Activated T-helper 2 cell treated with anti-CD3 and anti-CD28 coated beads, Interferon-gamma antibody, Interleukin-2, Interleukin-4, amounts not matched to agents 10 μg/mL and 5 μg/mL and 100 μg/mL, durations not matched to agents 14 hours and 24 hours and 36 hours (primary cell): ENCODE measurements around the gene ASB16. TPM values are rescaled to one million over a fixed set of nuclear protein-coding genes. Genes with fewer than 3 reads are reported as not detected.

Source experiments
- DNase-seq: peaks from one replicate; pipeline ENCODE4 v3.0.0; 2021; ENCODE audit warnings: low spot score
- H3K27ac Mint-ChIP-seq: one replicate; pipeline ENCODE4 v1.8.0; 2021; ENCODE audit warnings: mixed read lengths
- H3K27me3 Mint-ChIP-seq: one replicate; pipeline ENCODE4 v1.8.0; 2021; ENCODE audit warnings: low read depth, mixed read lengths
- H3K36me3 Mint-ChIP-seq: one replicate; pipeline ENCODE4 v1.8.0; 2021; ENCODE audit warnings: low read depth, mixed read lengths
- H3K4me1 Mint-ChIP-seq: one replicate; pipeline ENCODE4 v1.8.0; 2021; ENCODE audit warnings: low read depth, mixed read lengths
- H3K4me3 Mint-ChIP-seq: one replicate; pipeline ENCODE4 v1.8.0; 2021; ENCODE audit warnings: low read depth, mild to moderate bottlenecking, moderate library complexity, mixed read lengths
- H3K9me3 Mint-ChIP-seq: one replicate; pipeline ENCODE4 v1.8.0; 2021; ENCODE audit warnings: mixed read lengths
- intact Hi-C: fragments of 100-400 bp; cut with micrococcal nuclease; formaldehyde crosslinking; loops from one replicate; pipeline ENCODE4 v1.15.1; 2023
- total RNA-seq: library from RNA; stranded (reverse); gene quantifications from 2 replicates; pipeline ENCODE4 v1.2.3, GENCODE V29; 2022

The ASB16 gene
- total RNA-seq, 1 donor from 2014 or later = 0.59 TPM

DNA sequence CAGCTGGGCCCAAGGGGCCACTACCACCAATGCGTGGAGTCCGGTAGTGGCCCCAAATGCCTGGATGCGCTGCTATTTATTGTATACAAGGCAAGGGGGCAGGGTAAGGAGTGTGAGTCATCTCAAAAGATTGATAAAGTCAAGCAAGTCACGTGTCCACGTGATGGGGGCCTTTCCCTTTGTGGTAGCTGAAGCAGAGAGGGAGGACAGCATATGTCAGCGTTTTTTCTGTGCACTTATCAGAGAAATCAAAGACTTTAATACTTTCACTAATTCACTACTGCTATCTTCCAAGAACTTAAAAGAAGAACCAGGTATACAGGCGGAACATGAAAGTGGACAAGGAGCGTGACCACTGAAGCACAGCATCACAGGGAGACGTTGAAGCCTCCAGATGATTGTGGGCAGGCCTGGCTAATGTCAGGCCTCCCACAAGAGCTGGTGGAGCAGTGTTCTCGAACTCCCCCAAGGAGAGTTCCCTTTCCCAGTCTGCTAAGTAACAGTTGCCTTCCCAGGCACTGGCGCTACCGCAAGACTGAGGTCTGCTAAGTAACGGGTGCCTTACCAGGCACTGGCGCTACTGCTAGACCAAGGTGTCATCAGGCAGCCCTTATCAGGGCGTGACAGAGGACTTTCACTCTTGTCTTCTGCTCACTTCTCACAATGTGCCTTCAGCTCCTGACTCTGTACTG lies 10.8 kb upstream of the ASB16 start:
- intact Hi-C loops = no loop called here
- no peak for DNase-seq
- Mint-ChIP-seq H3K4me3 (no peak overlapping the region), H3K4me1 (peaks cover 3% of the 10 kb centered on the region), H3K27ac (no peak overlapping the region), H3K9me3 (no peaks in the 10 kb centered on the region), H3K36me3 (peaks cover 34% of the 10 kb centered on the region), H3K27me3 (no peaks in the 10 kb centered on the region)

GRCh38 chr17:44164476-44164875 lies 6.0 kb upstream of the ASB16 start:
- peaks cover 13% of the 10 kb centered on the region for H3K36me3 Mint-ChIP-seq
- no peak overlapping the region for H3K27ac Mint-ChIP-seq
- intact Hi-C loops = no loop called here
- H3K9me3 Mint-ChIP-seq = no peaks in the 10 kb centered on the region
- H3K27me3 Mint-ChIP-seq = no peaks in the 10 kb centered on the region
- no peak overlapping the region for H3K4me3 Mint-ChIP-seq
- H3K4me1 Mint-ChIP-seq = peaks cover 9% of the 10 kb centered on the region
- DNase-seq = no peak

- Mint-ChIP-seq H3K27ac (no peak overlapping the region), H3K4me3 (no peak overlapping the region), H3K27me3 (no peaks in the 10 kb centered on the region), H3K36me3 (peaks cover 11% of the 10 kb centered on the region), H3K9me3 (no peaks in the 10 kb centered on the region), H3K4me1 (peaks cover 9% of the 10 kb centered on the region)
- intact Hi-C loops = no loop called here
- no peak for DNase-seq
These were observed 3.2 kb upstream of the ASB16 start for GRCh38 chr17:44167181-44167861.

DNA sequence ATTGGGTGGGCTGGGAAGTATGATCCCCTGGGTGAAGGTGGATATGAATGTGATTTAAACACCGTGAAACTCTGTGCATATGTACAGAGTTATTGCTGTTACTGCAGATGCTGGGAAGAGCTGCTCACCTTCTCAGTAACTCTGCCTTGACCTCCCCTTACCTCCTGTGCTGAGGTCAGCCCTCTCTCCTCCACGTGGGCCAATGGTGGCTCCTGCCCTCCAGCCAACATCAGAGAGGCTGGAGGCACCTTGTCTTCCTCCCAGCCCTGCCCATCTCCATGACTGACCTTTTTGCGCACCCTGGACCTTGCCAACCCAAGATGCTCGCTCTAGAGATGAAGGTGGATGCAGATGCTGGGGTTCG lies 387 bp upstream of the ASB16 start:
- H3K27me3 Mint-ChIP-seq = no peaks in the 10 kb centered on the region
- DNase-seq = no peak
- H3K27ac Mint-ChIP-seq = no peak overlapping the region
- intact Hi-C loops = no loop called here
- peaks cover 9% of the 10 kb centered on the region for H3K4me1 Mint-ChIP-seq
- no peaks in the 10 kb centered on the region for H3K9me3 Mint-ChIP-seq
- H3K36me3 Mint-ChIP-seq = peaks cover 7% of the 10 kb centered on the region
- H3K4me3 Mint-ChIP-seq = no peak overlapping the region

- Mint-ChIP-seq H3K4me3 (no peak overlapping the region), H3K27me3 (no peaks in the 10 kb centered on the region), H3K4me1 (peaks cover 9% of the 10 kb centered on the region), H3K36me3 (peaks cover 15% of the 10 kb centered on the region), H3K27ac (no peak overlapping the region), H3K9me3 (no peaks in the 10 kb centered on the region)
- no peak for DNase-seq
- intact Hi-C loops = no loop called here
These were observed 1.5 kb downstream of the ASB16 start for GRCh38 chr17:44171931-44172455.

- H3K4me3 Mint-ChIP-seq = no peak overlapping the region
- no peak for DNase-seq
- no peaks in the 10 kb centered on the region for H3K27me3 Mint-ChIP-seq
- intact Hi-C loops = no loop called here
- no peak overlapping the region for H3K27ac Mint-ChIP-seq
- no peaks in the 10 kb centered on the region for H3K9me3 Mint-ChIP-seq
- peaks cover 22% of the 10 kb centered on the region for H3K36me3 Mint-ChIP-seq
- H3K4me1 Mint-ChIP-seq = no peaks in the 10 kb centered on the region
These were observed 3.9 kb downstream of the ASB16 start for GRCh38 chr17:44174427-44174826.

DNA sequence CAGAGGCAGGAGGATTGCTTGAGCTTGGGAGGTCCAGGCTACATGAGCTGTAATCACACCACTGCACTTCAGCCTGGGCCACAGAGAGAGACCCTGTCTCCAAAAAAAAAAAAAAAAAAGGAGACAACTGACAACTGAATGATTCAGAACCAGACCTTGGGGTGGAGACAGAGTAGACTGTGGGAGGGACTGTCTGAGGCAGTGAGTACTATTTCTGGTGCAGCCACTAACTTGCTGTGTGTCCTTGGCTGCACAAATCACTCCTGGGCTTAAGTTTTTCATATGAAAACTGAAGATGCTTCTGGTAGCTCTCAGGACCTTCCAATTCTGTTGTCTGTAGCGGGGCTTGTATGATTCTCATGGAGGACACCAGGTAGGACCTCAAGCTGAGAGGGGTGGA lies 5.8 kb downstream of the ASB16 start:
- Mint-ChIP-seq H3K36me3 (peaks cover 22% of the 10 kb centered on the region), H3K4me3 (no peak overlapping the region), H3K9me3 (no peaks in the 10 kb centered on the region), H3K27ac (no peak overlapping the region), H3K4me1 (no peaks in the 10 kb centered on the region), H3K27me3 (no peaks in the 10 kb centered on the region)
- intact Hi-C loops = no loop called here
- no peak for DNase-seq

GRCh38 chr17:44176671-44177501 lies 6.4 kb downstream of the ASB16 start:
- Mint-ChIP-seq H3K4me3 (no peak overlapping the region), H3K9me3 (no peaks in the 10 kb centered on the region), H3K27me3 (no peaks in the 10 kb centered on the region), H3K36me3 (peaks cover 24% of the 10 kb centered on the region), H3K27ac (no peak overlapping the region), H3K4me1 (peaks cover 2% of the 10 kb centered on the region)
- intact Hi-C loops = no loop called here
- no peak for DNase-seq

DNA sequence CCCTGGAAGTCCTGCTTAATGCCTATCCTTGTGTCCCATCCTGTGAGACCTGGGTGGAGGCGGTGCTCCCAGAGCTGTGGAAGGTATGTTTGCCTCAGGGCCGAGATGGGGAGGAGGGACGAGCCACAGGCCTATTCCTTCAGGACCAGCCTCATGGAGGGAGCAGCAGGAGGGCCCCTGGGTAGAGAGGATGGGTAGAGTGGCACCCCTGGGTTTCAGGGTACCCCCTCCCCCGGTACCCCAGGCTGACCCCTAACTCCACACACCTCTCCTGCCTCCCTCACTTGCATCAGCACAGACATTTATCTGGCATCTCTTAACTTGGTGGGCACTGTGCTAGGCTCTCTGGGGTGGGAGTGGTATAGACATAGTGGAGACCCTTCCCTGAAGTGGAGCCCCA lies 7.1 kb downstream of the ASB16 start:
- intact Hi-C loops = no loop called here
- Mint-ChIP-seq H3K9me3 (no peaks in the 10 kb centered on the region), H3K4me3 (no peak overlapping the region), H3K4me1 (peaks cover 5% of the 10 kb centered on the region), H3K27ac (no peak overlapping the region), H3K27me3 (no peaks in the 10 kb centered on the region), H3K36me3 (peaks cover 27% of the 10 kb centered on the region)
- no peak for DNase-seq

- Mint-ChIP-seq H3K9me3 (no peaks in the 10 kb centered on the region), H3K36me3 (peaks cover 27% of the 10 kb centered on the region), H3K27me3 (no peaks in the 10 kb centered on the region), H3K4me1 (peaks cover 5% of the 10 kb centered on the region), H3K4me3 (no peak overlapping the region), H3K27ac (no peak overlapping the region)
- DNase-seq = no peak
- intact Hi-C loops = no loop called here
These were observed 7.6 kb downstream of the ASB16 start for GRCh38 chr17:44178133-44178532.

- Mint-ChIP-seq H3K27ac (no peak overlapping the region), H3K4me3 (no peak overlapping the region)
- intact Hi-C loops = no loop called here
These were observed 12.5 kb downstream of the ASB16 start for GRCh38 chr17:44183024-44183423.

DNA sequence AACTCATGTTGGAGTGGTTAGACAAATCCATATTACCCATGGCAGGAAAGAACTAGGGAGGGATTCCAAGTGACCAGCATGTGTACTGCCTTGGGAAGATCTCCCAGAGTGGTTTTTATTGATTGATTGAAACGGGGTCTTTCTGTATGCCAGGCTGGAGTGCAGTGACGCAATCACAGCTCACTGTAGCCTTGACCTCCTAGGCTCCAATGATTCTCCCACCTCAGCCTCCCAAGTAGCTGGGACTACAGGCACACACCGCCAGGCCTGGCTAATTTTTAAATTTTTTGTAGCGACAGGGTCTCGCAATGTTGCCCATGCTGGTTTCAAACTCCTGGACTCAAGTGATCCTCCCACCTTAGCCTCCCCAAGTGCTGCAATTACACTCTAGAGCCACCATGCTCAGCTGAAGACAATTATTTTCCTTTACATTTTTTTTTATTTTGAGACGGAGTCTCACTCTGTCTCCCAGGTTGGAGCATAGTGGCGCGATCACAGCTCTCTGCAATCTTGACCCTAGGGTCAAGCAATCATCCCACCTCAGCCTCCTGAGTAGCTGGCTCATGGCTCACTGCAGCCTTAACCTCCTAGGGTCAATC lies 13.8 kb downstream of the ASB16 start:
- no peaks in the 10 kb centered on the region for H3K9me3 Mint-ChIP-seq
- intact Hi-C loops = no loop called here
- no peak for DNase-seq
- peaks cover 31% of the 10 kb centered on the region for H3K4me1 Mint-ChIP-seq
- no peak overlapping the region for H3K27ac Mint-ChIP-seq
- H3K4me3 Mint-ChIP-seq = no peak overlapping the region
- no peaks in the 10 kb centered on the region for H3K27me3 Mint-ChIP-seq
- H3K36me3 Mint-ChIP-seq = peaks cover 25% of the 10 kb centered on the region

More at GRCh38 chr17:44183024-44183423, 12.5 kb downstream of the ASB16 start:
- Mint-ChIP-seq H3K4me1 (peaks cover 25% of the 10 kb centered on the region), H3K27me3 (no peaks in the 10 kb centered on the region), H3K36me3 (peaks cover 29% of the 10 kb centered on the region), H3K9me3 (no peaks in the 10 kb centered on the region)
- no peak for DNase-seq
